Subcutaneous abdominal adipose tissue (tissue), 5 donors: ENCODE results near the gene SSH3.

Experiments used
- H3K27ac ChIP-seq: one replicate; pipeline ENCODE4 v1.7.0; 2013; ENCODE audit warnings: low read depth, mild to moderate bottlenecking, inconsistent platforms, low read length, moderate library complexity
- H3K27me3 ChIP-seq, 5 donors: one replicate each; pipeline ENCODE4 v1.7.0; 2013; ENCODE audit warnings: low read length in 5 of 5, inconsistent platforms in 1 of 5; ENCODE audit not compliant: control insufficient read depth in 5 of 5, insufficient read depth in 4 of 5
- H3K36me3 ChIP-seq, 5 donors: one replicate each; pipeline ENCODE4 v1.7.0; 2013; ENCODE audit warnings: low read length in 5 of 5; ENCODE audit not compliant: control insufficient read depth in 5 of 5, insufficient read depth in 5 of 5
- H3K4me1 ChIP-seq, 5 donors: one replicate each; pipeline ENCODE4 v1.7.0; 2013; ENCODE audit warnings: low read length in 5 of 5, mild to moderate bottlenecking in 3 of 5, moderate library complexity in 1 of 5; ENCODE audit not compliant: control insufficient read depth in 5 of 5, insufficient read depth in 5 of 5
- H3K4me3 ChIP-seq, 5 donors: one replicate each; pipeline ENCODE4 v1.7.0; 2013; ENCODE audit warnings: low read length in 5 of 5, low read depth in 1 of 5
- H3K9ac ChIP-seq, 5 donors: one replicate each; pipeline ENCODE4 v1.7.0; 2013; ENCODE audit warnings: low read length in 5 of 5, mild to moderate bottlenecking in 4 of 5, moderate library complexity in 3 of 5
- H3K9me3 ChIP-seq, 5 donors: one replicate each; pipeline ENCODE4 v1.7.0; 2013; ENCODE audit warnings: low read length in 5 of 5; ENCODE audit not compliant: control insufficient read depth in 5 of 5
- donor health status: healthy.
- donor health status: healthy.
- donor health status: healthy.
- donor health status: healthy.
- donor health status: healthy.

SSH3 gene

GRCh38 chr11:67274768-67275605 lies 28.3 kb upstream of the SSH3 start:
- Histone ChIP-seq H3K27ac (peak overlapping the region; percentile 81), H3K4me3 (peak overlapping the region in 2 of 5 donors; percentile 0 to 25), H3K4me1 (peaks cover 29 to 100% (median 99%) of the 10 kb centered on the region in 5 donors)

GRCh38 chr11:67275606-67276409 lies 27.5 kb upstream of the SSH3 start:
- Histone ChIP-seq H3K36me3 (peaks cover 0 to 24% (median 20%) of the 10 kb centered on the region in 5 donors), H3K9ac (peak overlapping the region in 2 of 5 donors; percentile 11 to 63)

More at GRCh38 chr11:67274768-67275605, 28.3 kb upstream of the SSH3 start:
- H3K36me3 ChIP-seq = peaks cover 0 to 16% (median 12%) of the 10 kb centered on the region in 5 donors
- H3K9ac ChIP-seq = peak overlapping the region in 3 of 5 donors; percentile 42 to 66 (median 64)
- H3K9me3 ChIP-seq = no peaks in the 10 kb centered on the region
- no peaks in the 10 kb centered on the region for H3K27me3 ChIP-seq

DNA sequence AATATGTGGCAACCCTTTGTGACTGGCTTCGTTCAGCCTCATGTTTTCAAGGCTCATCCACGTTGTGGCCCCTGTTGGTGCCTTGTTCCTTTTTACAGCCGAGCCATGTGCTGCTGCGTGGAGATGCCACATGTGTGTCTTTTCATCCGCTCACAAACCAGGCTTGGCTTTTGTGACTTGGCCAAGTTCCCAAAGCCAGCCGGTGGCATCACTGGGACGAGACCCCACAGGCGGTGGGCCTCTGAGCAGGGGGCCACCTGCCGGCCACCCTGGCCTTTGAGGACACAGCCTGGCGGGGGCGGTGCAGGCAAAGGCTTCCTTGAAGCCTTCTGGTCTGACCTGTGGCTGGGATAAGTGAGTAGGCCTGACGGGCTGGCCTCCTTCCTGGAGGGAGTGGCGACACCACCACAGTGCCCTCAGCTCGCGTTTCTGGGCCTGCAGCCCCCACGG lies 26.5 kb upstream of the SSH3 start:
- H3K27me3 ChIP-seq = no peaks in the 10 kb centered on the region
- H3K36me3 ChIP-seq = peaks cover 0 to 34% (median 30%) of the 10 kb centered on the region in 5 donors
- peaks cover 26 to 100% (median 91%) of the 10 kb centered on the region in 5 donors for H3K4me1 ChIP-seq
- peak overlapping the region; percentile 81 for H3K27ac ChIP-seq
- peak overlapping the region in 4 of 5 donors; percentile 34 to 82 (median 53) for H3K9ac ChIP-seq
- H3K4me3 ChIP-seq = peak overlapping the region in 4 of 5 donors; percentile 32 to 55 (median 48)
- H3K9me3 ChIP-seq = no peaks in the 10 kb centered on the region

More at GRCh38 chr11:67275606-67276409, 27.5 kb upstream of the SSH3 start:
- H3K27me3 ChIP-seq = no peaks in the 10 kb centered on the region
- H3K4me3 ChIP-seq = peak overlapping the region in 1 of 5 donors; percentile 25
- H3K4me1 ChIP-seq = peaks cover 30 to 100% (median 99%) of the 10 kb centered on the region in 5 donors
- H3K27ac ChIP-seq = peak overlapping the region; percentile 81
- H3K9me3 ChIP-seq = no peaks in the 10 kb centered on the region

DNA sequence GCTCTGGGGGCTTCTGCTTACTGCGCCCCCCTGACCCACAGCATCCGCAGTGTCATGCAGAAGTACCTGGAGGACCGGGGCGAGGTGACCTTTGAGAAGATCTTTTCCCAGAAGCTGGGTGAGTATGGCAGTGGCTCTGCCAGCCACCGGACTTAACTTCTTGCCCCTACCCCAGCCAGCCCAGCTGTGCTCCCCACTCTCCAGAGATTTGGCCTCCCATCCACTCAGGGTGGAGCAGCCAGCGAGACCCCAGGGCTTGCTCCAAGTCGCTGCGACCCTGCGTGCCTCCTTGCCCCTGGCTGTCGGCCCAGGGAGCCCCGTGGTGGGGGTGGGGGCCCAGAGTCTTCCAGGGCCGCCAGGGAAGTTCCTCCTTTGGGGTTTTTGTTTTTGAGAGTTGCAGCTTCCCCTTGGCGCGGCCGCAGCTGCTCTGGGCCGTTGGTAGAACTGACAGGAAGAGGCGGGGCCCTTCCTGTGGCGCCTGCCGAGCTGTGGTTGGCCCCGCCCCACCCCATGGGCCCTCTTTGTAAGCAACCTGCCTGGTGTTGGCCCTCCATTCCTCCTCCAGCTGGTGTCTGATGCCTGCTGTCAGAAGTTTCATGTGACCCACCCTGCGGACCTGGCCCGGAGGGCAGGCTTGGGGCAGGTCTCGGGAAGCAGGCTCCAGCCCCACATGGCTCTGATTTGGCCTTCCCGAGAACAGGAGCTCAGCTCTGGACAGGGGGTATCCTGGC lies 25.9 kb upstream of the SSH3 start:
- Histone ChIP-seq H3K4me1 (peaks cover 21 to 100% (median 86%) of the 10 kb centered on the region in 5 donors), H3K9me3 (no peaks in the 10 kb centered on the region), H3K4me3 (peak overlapping the region in 4 of 5 donors; percentile 32 to 55 (median 48)), H3K9ac (peak overlapping the region in 4 of 5 donors; percentile 34 to 82 (median 53)), H3K27me3 (no peaks in the 10 kb centered on the region), H3K36me3 (peaks cover 0 to 40% (median 36%) of the 10 kb centered on the region in 5 donors), H3K27ac (peak overlapping the region; percentile 81)

DNA sequence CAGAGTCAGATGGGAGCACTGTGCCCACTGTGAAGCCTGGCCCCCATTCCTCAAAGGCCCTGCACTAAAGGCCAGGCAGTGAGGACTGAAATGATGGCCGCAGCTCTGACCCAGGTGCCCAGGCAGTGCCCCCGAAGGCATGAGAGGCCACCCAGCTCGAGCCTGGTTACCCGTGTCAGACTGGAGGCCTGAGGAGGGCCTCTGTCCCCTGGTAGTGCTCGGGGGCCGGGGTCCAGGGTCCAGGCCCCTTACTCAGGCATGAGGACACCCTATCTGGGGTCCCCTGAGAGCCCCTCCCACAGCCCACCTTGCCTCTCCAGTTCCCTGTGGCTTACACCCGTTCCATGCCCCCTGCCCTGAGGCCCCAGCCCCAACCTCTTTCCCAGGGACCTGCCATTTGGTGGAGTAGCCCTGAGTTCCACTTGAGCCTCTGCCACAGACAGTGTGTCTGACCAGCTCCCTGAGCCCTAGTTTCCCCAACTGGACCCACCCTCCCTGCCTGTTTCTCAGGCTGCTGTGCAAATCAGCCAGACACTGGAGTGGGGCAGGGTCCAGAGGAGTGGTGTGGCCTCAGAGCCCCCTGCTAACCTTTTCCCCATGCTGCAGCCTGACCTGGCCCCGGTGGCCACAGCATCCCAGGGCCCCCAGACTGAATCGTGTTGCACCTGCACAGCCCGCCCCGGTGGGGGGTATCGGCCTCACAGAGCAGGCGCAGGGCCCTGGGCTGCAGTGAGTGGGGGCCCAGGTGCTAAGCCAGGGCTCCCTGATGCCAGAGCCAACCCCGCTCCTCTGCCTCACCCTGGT lies 25.0 kb upstream of the SSH3 start:
- H3K36me3 ChIP-seq = peaks cover 0 to 47% (median 45%) of the 10 kb centered on the region in 5 donors
- peak overlapping the region; percentile 34 to 64 (median 48) for H3K9ac ChIP-seq
- H3K4me3 ChIP-seq = peak overlapping the region in 4 of 5 donors; percentile 6 to 55 (median 32)
- peaks cover 12 to 100% (median 85%) of the 10 kb centered on the region in 5 donors for H3K4me1 ChIP-seq
- H3K9me3 ChIP-seq = no peaks in the 10 kb centered on the region
- no peaks in the 10 kb centered on the region for H3K27me3 ChIP-seq
- peak overlapping the region; percentile 81 for H3K27ac ChIP-seq

DNA sequence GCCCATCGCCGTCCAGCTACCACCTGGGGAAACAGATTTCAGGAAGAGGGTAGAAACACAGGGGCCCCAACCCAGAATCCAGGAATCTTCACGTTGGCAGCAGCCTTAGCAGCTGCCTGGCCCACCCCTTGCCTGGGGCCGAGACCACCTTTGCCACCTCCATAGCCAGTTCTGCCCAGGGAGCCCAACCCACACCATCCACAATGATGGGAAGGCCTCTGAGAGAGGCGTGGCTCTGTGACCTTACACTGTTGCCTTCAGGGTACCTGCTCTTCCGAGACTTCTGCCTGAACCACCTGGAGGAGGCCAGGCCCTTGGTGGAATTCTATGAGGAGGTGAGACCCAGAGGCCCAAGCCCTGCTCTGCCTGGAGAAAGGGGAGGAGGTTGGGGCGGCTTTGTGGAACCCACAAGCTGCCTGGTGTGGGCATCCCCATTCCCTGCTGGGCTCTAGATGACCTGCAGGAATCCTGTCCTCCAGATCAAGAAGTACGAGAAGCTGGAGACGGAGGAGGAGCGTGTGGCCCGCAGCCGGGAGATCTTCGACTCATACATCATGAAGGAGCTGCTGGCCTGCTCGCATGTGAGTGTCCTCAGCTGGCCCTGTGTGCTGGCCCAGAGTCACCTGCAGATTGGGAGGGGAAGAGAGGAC lies 24.3 kb upstream of the SSH3 start:
- Histone ChIP-seq H3K9ac (peak overlapping the region in 2 of 5 donors; percentile 35 to 47), H3K27ac (no peak overlapping the region), H3K9me3 (no peaks in the 10 kb centered on the region), H3K36me3 (peaks cover 0 to 55% (median 53%) of the 10 kb centered on the region in 5 donors), H3K4me3 (no peak overlapping the region), H3K4me1 (peaks cover 12 to 100% (median 82%) of the 10 kb centered on the region in 5 donors), H3K27me3 (no peaks in the 10 kb centered on the region)

DNA sequence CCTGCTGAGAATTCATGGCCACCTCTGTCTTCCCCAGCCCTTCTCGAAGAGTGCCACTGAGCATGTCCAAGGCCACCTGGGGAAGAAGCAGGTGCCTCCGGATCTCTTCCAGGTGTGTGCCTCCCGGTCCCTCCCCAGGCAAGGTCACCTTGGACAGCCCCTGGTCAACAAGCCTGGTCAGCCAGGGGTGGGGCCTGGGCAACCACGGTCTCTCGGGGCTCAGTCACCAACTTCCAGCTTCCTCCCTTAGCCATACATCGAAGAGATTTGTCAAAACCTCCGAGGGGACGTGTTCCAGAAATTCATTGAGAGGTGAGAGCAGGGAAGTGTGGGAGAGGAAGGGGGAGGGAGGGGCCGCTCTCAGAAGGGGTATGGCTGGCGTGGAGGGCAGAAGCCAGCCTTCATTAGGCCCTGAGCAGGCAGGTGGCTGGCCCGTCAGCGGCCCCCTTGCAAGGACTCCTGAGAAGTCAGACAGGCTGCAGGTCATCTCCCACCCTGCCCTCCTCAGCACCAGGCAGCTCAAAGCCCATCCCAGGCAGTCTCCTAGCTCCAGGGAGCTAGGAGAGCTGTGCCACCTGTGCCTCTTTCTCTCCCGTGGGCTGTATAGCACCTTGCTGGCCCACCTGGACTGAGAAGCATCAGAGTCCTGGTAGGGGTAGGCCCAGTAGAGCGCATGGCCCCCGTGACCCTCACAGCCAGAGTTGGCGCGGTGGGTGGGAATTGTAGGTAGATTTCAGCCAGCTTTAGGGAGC lies 23.6 kb upstream of the SSH3 start:
- peak overlapping the region; percentile 16 for H3K27ac ChIP-seq
- no peak overlapping the region for H3K4me3 ChIP-seq
- no peaks in the 10 kb centered on the region for H3K27me3 ChIP-seq
- H3K9ac ChIP-seq = peak overlapping the region in 1 of 5 donors; percentile 35
- peaks cover 12 to 97% (median 77%) of the 10 kb centered on the region in 5 donors for H3K4me1 ChIP-seq
- H3K36me3 ChIP-seq = peaks cover 0 to 61% (median 58%) of the 10 kb centered on the region in 5 donors
- H3K9me3 ChIP-seq = no peaks in the 10 kb centered on the region

DNA sequence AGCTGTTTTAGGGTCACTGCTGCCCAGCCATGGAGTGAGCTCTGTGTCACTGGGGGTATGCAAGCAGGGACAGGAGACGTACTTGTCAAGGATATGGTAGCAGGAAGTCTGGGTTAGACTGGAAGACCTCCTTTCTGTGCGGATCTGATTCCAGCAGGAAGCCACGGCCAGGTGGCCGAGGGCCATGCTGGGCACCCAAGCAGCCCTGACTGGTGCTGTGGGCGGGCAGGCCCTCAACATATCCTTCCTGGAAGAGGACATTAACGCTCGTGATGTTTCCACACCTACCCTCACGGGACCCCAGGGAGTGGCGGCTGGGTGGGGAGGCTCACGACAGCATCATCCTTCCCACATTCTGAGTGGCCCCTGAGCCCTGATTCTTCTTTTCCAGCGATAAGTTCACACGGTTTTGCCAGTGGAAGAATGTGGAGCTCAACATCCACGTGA lies 23.0 kb upstream of the SSH3 start:
- peak overlapping the region; percentile 16 for H3K27ac ChIP-seq

More for the DNA sequence above, 23.0 kb upstream of the SSH3 start:
- H3K36me3 ChIP-seq = peaks cover 0 to 66% (median 64%) of the 10 kb centered on the region in 5 donors
- H3K4me1 ChIP-seq = peaks cover 12 to 97% (median 71%) of the 10 kb centered on the region in 5 donors
- no peak overlapping the region for H3K4me3 ChIP-seq
- H3K9me3 ChIP-seq = no peaks in the 10 kb centered on the region
- no peaks in the 10 kb centered on the region for H3K27me3 ChIP-seq
- peak overlapping the region in 1 of 5 donors; percentile 19 for H3K9ac ChIP-seq
